ENCODE results near the gene SMAD7. TPM values are rescaled to one million over a fixed set of nuclear protein-coding genes. Genes with fewer than 3 reads are reported as not detected.
A peak's percentile ranks its signal among the peaks of the same experiment; 100 is the strongest.

SMAD7 gene
- polyA plus RNA-seq, 2 of the 4 experiments (the other 2 are of a cell fraction), result 19.9 to 26.9 TPM

- Histone ChIP-seq H3K4me2 (peak overlapping the region; percentile 68), H3K27ac (peak overlapping the region; percentile 91 to 100), H3K4me3 (no peak overlapping the region), H3K9me3 (no peaks in the 10 kb centered on the region), H3K4me1 (peaks cover 70% of the 10 kb centered on the region)
- CTCF ChIA-PET, result interaction anchor here (0.6 to 1.1 kb wide), 2 partner anchors 39 to 76 kb away, joined by 3 to 4 read pairs; no protein-coding TSS in a partner anchor
- TF ChIP-seq USF2 (IDR thresholded peaks at IDR 0.05), result no peak
- TF ChIP-seq PHF8 (IDR thresholded peaks at IDR 0.05; ENCODE audit: borderline replicate concordance, low read depth), result no peak
- TF ChIP-seq MAX (IDR thresholded peaks at IDR 0.05), result no peak
- TF ChIP-seq MYC (IDR thresholded peaks at IDR 0.05; ENCODE audit: borderline replicate concordance, low read length), result no peak
- no peak for TF ChIP-seq RFX5 (IDR thresholded peaks at IDR 0.05)
- TF ChIP-seq ELK1 (IDR thresholded peaks at IDR 0.05; ENCODE audit: low read depth, low read length), result no peak
- TF ChIP-seq CHD4 (IDR thresholded peaks at IDR 0.05; ENCODE audit: borderline replicate concordance), result no peak
- no peak for TF ChIP-seq RAD21 (conservative IDR thresholded peaks at IDR 0.05 in 1 of 2, IDR thresholded peaks at IDR 0.05 in 1 of 2)
- TF ChIP-seq JUNB (IDR thresholded peaks at IDR 0.05), result no peak
- 75% methylated on average over 4 of the region's 5 CpGs for WGBS (ENCODE audit: missing lambda C conversion rate)
- DNase-seq (ENCODE audit: low read depth in 1 of 2, low spot score in 1 of 2) (no peak), FAIRE-seq (no peak), ATAC-seq (peak in 1 of 2 experiments; percentile 9; a peak in 2 of 6 replicates)
- POLR2A ChIA-PET, result interaction anchor here (1.4 kb wide), 1 partner anchor 39 kb away, joined by 4 read pairs; no protein-coding TSS in a partner anchor
These were observed 40.5 kb upstream of the SMAD7 start for GRCh38 chr18:48991319-48991660.

- peak overlapping the region; percentile 91 to 100 for H3K27ac ChIP-seq
- TF ChIP-seq FOSL2 (IDR thresholded peaks at IDR 0.05) (peak; percentile 44; the same call in 1 of the 2 replicates), FOSL2 (CRISPR knock-in tag; IDR thresholded peaks at IDR 0.05) (peak; percentile 91), JUN (IDR thresholded peaks at IDR 0.05) (peak in 1 of 2 experiments; percentile 56; a peak in 2 of 5 replicates), MAX (IDR thresholded peaks at IDR 0.05) (peak; percentile 49), EP300 (IDR thresholded peaks at IDR 0.05) (peak in 1 of 2 experiments; percentile 23; a peak in 1 of 5 replicates), SREBF2 (IDR thresholded peaks at IDR 0.05) (no peak), JUNB (IDR thresholded peaks at IDR 0.05) (peak; percentile 54; the same call in 1 of the 2 replicates), MYC (IDR thresholded peaks at IDR 0.05; ENCODE audit: borderline replicate concordance, low read length) (peak; percentile 43; the same call in 1 of the 2 replicates), RARB (CRISPR knock-in tag; IDR thresholded peaks at IDR 0.05) (no peak), FOXS1 (CRISPR knock-in tag; IDR thresholded peaks at IDR 0.05) (0 out of 2 replicates have a peak, but pooled peaks have one; percentile 21), PHF8 (IDR thresholded peaks at IDR 0.05; ENCODE audit: borderline replicate concordance, low read depth) (no peak), ZNF302 (CRISPR knock-in tag; IDR thresholded peaks at IDR 0.05) (no peak), GATA3 (IDR thresholded peaks at IDR 0.05; ENCODE audit: borderline replicate concordance) (peak; percentile 11; the same call in 1 of the 2 replicates), CEBPB (IDR thresholded peaks at IDR 0.05) (0 out of 4 replicates have a peak, but pooled peaks of 1 of the 2 experiments have one; percentile 7)
- ChIA-PET POLR2A (interaction anchor here (1.4 kb wide), 1 partner anchor 38 kb away, joined by 4 read pairs; no protein-coding TSS in a partner anchor), CTCF (interaction anchor here (0.6 to 1.2 kb wide), 3 partner anchors 35 to 75 kb away, joined by 3 to 4 read pairs (median 3); no protein-coding TSS in a partner anchor)
- H3K9me3 ChIP-seq, result no peaks in the 10 kb centered on the region
- peak overlapping the region; percentile 68 for H3K4me2 ChIP-seq
- peaks cover 64% of the 10 kb centered on the region for H3K4me1 ChIP-seq
- peak; percentile 80 to 84 for ATAC-seq
- no peak for FAIRE-seq
- H3K4me3 ChIP-seq, result no peak overlapping the region
- peak; percentile 53 to 69 for DNase-seq (ENCODE audit: low read depth in 1 of 2, low spot score in 1 of 2)
- 36% methylated on average over 5 of the region's 15 CpGs for WGBS (ENCODE audit: missing lambda C conversion rate)
These were observed 39.9 kb upstream of the SMAD7 start for GRCh38 chr18:48990481-48991318.

Data from A549 (cell line).